CD4-positive, alpha-beta T cell treated with Interleukin-4 for 4 hours (primary cell): ENCODE results near the gene TAF11L14.
"Not testable (repeated sequence)": the region's sequence is repeated elsewhere in the genome, so short reads cannot be mapped to it uniquely, and the experiment has no call there.

Experiments
- DNase-seq: peaks from one replicate; pipeline ENCODE4 v3.0.0-alpha.2; 2020

TAF11L14 gene

GRCh38 chr5:17634160-17634559 lies at the start of gene TAF11L14:
Gene TAF11L14, plus strand, starts transcription at chr5:17634460.
- DNase-seq, result no peak

- not testable (repeated sequence) for DNase-seq
These were observed 48.6 kb upstream of the TAF11L14 start, which contains the start of gene TAF11L7 for GRCh38 chr5:17585658-17586057. Gene TAF11L7, minus strand, starts transcription at chr5:17585758.

- DNase-seq, result not testable (repeated sequence)
These were observed 43.4 kb upstream of the TAF11L14 start, which contains the start of gene TAF11L8 for GRCh38 chr5:17590860-17591259. Gene TAF11L8, minus strand, starts transcription at chr5:17590960.

- not testable (repeated sequence) for DNase-seq
These were observed 40.0 kb upstream of the TAF11L14 start, which contains the start of gene TAF11L9 for GRCh38 chr5:17594255-17594654. Gene TAF11L9, minus strand, starts transcription at chr5:17594394.

GRCh38 chr5:17597728-17598127 lies 36.5 kb upstream of the TAF11L14 start, which contains the start of gene TAF11L10:
Gene TAF11L10, minus strand, starts transcription at chr5:17597828.
- not testable (repeated sequence) for DNase-seq

GRCh38 chr5:17603880-17604279 lies 30.4 kb upstream of the TAF11L14 start, which contains the start of gene TAF11L11:
Gene TAF11L11, plus strand, starts transcription at chr5:17604183.
- not testable (repeated sequence) for DNase-seq

- DNase-seq, result no peak
These were observed 29.3 kb upstream of the TAF11L14 start for GRCh38 chr5:17604951-17605350.

- DNase-seq, result not testable (repeated sequence)
These were observed 26.8 kb upstream of the TAF11L14 start for GRCh38 chr5:17607461-17607860.

- not testable (repeated sequence) for DNase-seq
These were observed 24.2 kb upstream of the TAF11L14 start, which contains the start of gene TAF11L12 for GRCh38 chr5:17610092-17610491. Gene TAF11L12, plus strand, starts transcription at chr5:17610392.

- no peak for DNase-seq
These were observed 19.2 kb upstream of the TAF11L14 start for GRCh38 chr5:17614872-17615605.

GRCh38 chr5:17619354-17619753 lies 14.9 kb upstream of the TAF11L14 start:
- no peak for DNase-seq

- no peak for DNase-seq
These were observed 13.6 kb upstream of the TAF11L14 start for GRCh38 chr5:17620627-17621026.

GRCh38 chr5:17625686-17626085 lies 8.6 kb upstream of the TAF11L14 start:
- DNase-seq, result no peak

GRCh38 chr5:17631788-17632187 lies 2.5 kb upstream of the TAF11L14 start, which contains the start of gene TAF11L13:
Gene TAF11L13, plus strand, starts transcription at chr5:17632088.
- not testable (repeated sequence) for DNase-seq

GRCh38 chr5:17649232-17649631 lies 15.0 kb downstream of the TAF11L14 start:
- not testable (repeated sequence) for DNase-seq

- not testable (repeated sequence) for DNase-seq
These were observed 21.0 kb downstream of the TAF11L14 start for GRCh38 chr5:17655201-17655759.

GRCh38 chr5:17655921-17656320 lies 21.7 kb downstream of the TAF11L14 start:
- DNase-seq, result no peak

- DNase-seq, result no peak
These were observed 28.9 kb downstream of the TAF11L14 start for GRCh38 chr5:17663182-17663581.

GRCh38 chr5:17665836-17666235 lies 31.6 kb downstream of the TAF11L14 start:
- no peak for DNase-seq

- DNase-seq, result no peak
These were observed 32.5 kb downstream of the TAF11L14 start for GRCh38 chr5:17666726-17667235.

- DNase-seq, result no peak
These were observed 36.1 kb downstream of the TAF11L14 start for GRCh38 chr5:17670353-17670752.

GRCh38 chr5:17678751-17679324 lies 44.6 kb downstream of the TAF11L14 start:
- no peak for DNase-seq

GRCh38 chr5:17679597-17680203 lies 45.4 kb downstream of the TAF11L14 start:
- no peak for DNase-seq
